HCT116 (cell line): ENCODE results near the gene MARK1. TPM values are rescaled to one million over a fixed set of nuclear protein-coding genes. Genes with fewer than 3 reads are reported as not detected.

Experiments
- ATAC-seq: fragments of 200-7000 bp; cut with Tn5 transposase; 2 replicates; pipeline ENCODE4 v1.9.1; 2020; ENCODE audit warnings: mild to moderate bottlenecking, moderate library complexity
- BruUV-seq: library from RNA; stranded (reverse); fragments of 400-500 nt; replicated peaks from 2 replicates; lab custom pipeline; 2021; lab: Mats Ljungman, UMichigan
- CTCF ChIA-PET: fragments of 300-600 bp; sonication (Branson Sonifier 250); formaldehyde crosslinking; loops from one replicate; lab custom pipeline; 2021; ENCODE audit warnings: antibody characterized with exemption; lab: Charles Lee
- POLR2A ChIA-PET: fragments of 300-600, 350-600 bp; sonication (Branson Sonifier 250); formaldehyde crosslinking; loops from one replicate; lab custom pipeline; 2021; ENCODE audit warnings: antibody characterized with exemption; lab: Charles Lee
- RAD21 ChIA-PET, 2 experiments: fragments of 300-600 bp; sonication (Branson Sonifier 250); formaldehyde crosslinking; loops; one replicate each; lab custom pipeline; 2023; ENCODE audit warnings: low total read pairs in 2 of 2; ENCODE audit not compliant: uncharacterized antibody in 2 of 2, unreplicated experiment in 2 of 2, low non-redundant PET in 1 of 2; lab: Charles Lee
- DNase-seq: peaks from one replicate; pipeline ENCODE4 v3.0.0-alpha.2; 2010; ENCODE audit warnings: low read depth, low spot score
- H2AFZ ChIP-seq: fragments of 200-600 bp; shearing (Covaris generic), sonication (generic); 2 replicates; pipeline ENCODE4 v1.6.1; 2017; ENCODE audit warnings: low read depth, mixed run types, mixed read lengths, antibody characterized with exemption, low read length; ENCODE audit not compliant: poor library complexity, severe bottlenecking
- H3K27ac ChIP-seq: 2 replicates; pipeline ENCODE4 v1.5.1; 2012; ENCODE audit warnings: low read depth, low read length
- H3K27me3 ChIP-seq: fragments of 200-600 bp; sonication (generic); 2 replicates; pipeline ENCODE4 v1.6.1; 2016; ENCODE audit warnings: mixed run types, low read length, mixed read lengths; ENCODE audit not compliant: insufficient read depth
- H3K36me3 ChIP-seq, 2 experiments: fragments of 200-500 bp in 1 of 2; fragments of 200-600 bp in 1 of 2; sonication (Bioruptor generic) in 1 of 2; sonication (generic) in 1 of 2; 2 replicates each; pipeline versions ENCODE4 v1.5.1 to v1.6.1; 2014 to 2016; ENCODE audit warnings: low read length in 2 of 2, inconsistent platforms in 1 of 2, mixed read lengths in 1 of 2, mixed run types in 1 of 2; ENCODE audit not compliant: insufficient read depth in 2 of 2, control insufficient read depth in 1 of 2
- H3K4me1 ChIP-seq, 2 experiments: fragments of 200-600 bp in 1 of 2; sonication (generic) in 1 of 2; 2 replicates each; pipeline versions ENCODE4 v1.5.1 to v1.6.1; 2012 to 2017; ENCODE audit warnings: low read length in 2 of 2, inconsistent platforms in 1 of 2, mild to moderate bottlenecking in 1 of 2, mixed read lengths in 1 of 2, mixed run types in 1 of 2, moderate library complexity in 1 of 2; ENCODE audit not compliant: insufficient read depth in 2 of 2, control insufficient read depth in 1 of 2
- H3K4me2 ChIP-seq: fragments of 200-600 bp; sonication (generic); 2 replicates; pipeline ENCODE4 v1.6.1; 2017; ENCODE audit warnings: mixed run types, low read length, mixed read lengths
- H3K4me3 ChIP-seq, 2 experiments: fragments of 200-600 bp in 1 of 2; sonication (generic) in 1 of 2; replicated peaks in 1 of 2; 2 replicates each; pipeline ENCODE4 v1.5.1; 2011 to 2016; ENCODE audit warnings: low read length in 2 of 2, control low read depth in 1 of 2, low read depth in 1 of 2, mild to moderate bottlenecking in 1 of 2, mixed read lengths in 1 of 2, mixed run types in 1 of 2
- H3K79me2 ChIP-seq: fragments of 200-600 bp; sonication (generic); 2 replicates; pipeline ENCODE4 v1.6.1; 2017; ENCODE audit warnings: mild to moderate bottlenecking, mixed run types, low read length, moderate library complexity, mixed read lengths; ENCODE audit not compliant: insufficient read depth
- H3K9ac ChIP-seq: fragments of 200-600 bp; sonication (generic); 2 replicates; pipeline ENCODE4 v1.6.1; 2016; ENCODE audit warnings: low read length, mixed read lengths
- H3K9me2 ChIP-seq: fragments of 200-600 bp; sonication (generic), shearing (Covaris generic); 2 replicates; pipeline ENCODE4 v1.6.1; 2017; ENCODE audit warnings: mixed run types, mild to moderate bottlenecking, moderate library complexity; ENCODE audit not compliant: insufficient read depth
- H3K9me3 ChIP-seq, 2 experiments: fragments of 200-500 bp in 1 of 2; fragments of 200-600 bp in 1 of 2; sonication (Bioruptor generic) in 1 of 2; sonication (generic) in 1 of 2; 2 replicates each; pipeline ENCODE4 v1.6.1; 2014 to 2017; ENCODE audit warnings: low read length in 2 of 2, mixed read lengths in 2 of 2, inconsistent platforms in 1 of 2, low read depth in 1 of 2, mild to moderate bottlenecking in 1 of 2, mixed run types in 1 of 2, moderate library complexity in 1 of 2; ENCODE audit not compliant: control insufficient read depth in 1 of 2, insufficient read depth in 1 of 2
- H4K20me1 ChIP-seq: fragments of 200-600 bp; sonication (generic), shearing (Covaris generic); 2 replicates; pipeline ENCODE4 v1.6.1; 2017; ENCODE audit warnings: mixed run types, mild to moderate bottlenecking, moderate library complexity; ENCODE audit not compliant: insufficient read depth
- CBX3 ChIP-seq: IDR thresholded peaks from 2 replicates; pipeline ENCODE4 v1.6.1; 2012; ENCODE audit warnings: low read depth
- EGR1 ChIP-seq: IDR thresholded peaks from 2 replicates; pipeline ENCODE4 v1.6.1; 2012; ENCODE audit warnings: low read depth
- ELF1 ChIP-seq: IDR thresholded peaks from 2 replicates; pipeline ENCODE4 v1.6.1; 2012; ENCODE audit warnings: low read depth, borderline replicate concordance
- EZH2 ChIP-seq: fragments of 200-600 bp; sonication (generic); IDR thresholded peaks from 2 replicates; pipeline ENCODE4 v1.6.1; 2017; ENCODE audit warnings: antibody characterized with exemption, mixed run types
- EZH2phosphoT487 ChIP-seq: fragments of 200-600 bp; IDR thresholded peaks from 2 replicates; pipeline ENCODE4 v1.6.1; 2018; ENCODE audit warnings: antibody characterized with exemption, borderline replicate concordance
- FOSL1 ChIP-seq: IDR thresholded peaks from 2 replicates; pipeline ENCODE4 v1.6.1; 2012; ENCODE audit warnings: low read depth
- POLR2A ChIP-seq: IDR thresholded peaks from 2 replicates; pipeline ENCODE4 v1.7.0; 2011; ENCODE audit warnings: borderline replicate concordance; ENCODE audit not compliant: insufficient read depth, insufficient read length; ENCODE audit errors: extremely low read depth
- POLR2AphosphoS5 ChIP-seq: IDR thresholded peaks from 2 replicates; pipeline ENCODE4 v1.6.1; 2011; ENCODE audit warnings: mild to moderate bottlenecking, low read depth, low read length, moderate library complexity
- RAD21 ChIP-seq: IDR thresholded peaks from 2 replicates; pipeline ENCODE4 v1.6.1; 2012; ENCODE audit warnings: low read depth, mild to moderate bottlenecking
- SIN3A ChIP-seq: IDR thresholded peaks from 2 replicates; pipeline ENCODE4 v1.6.1; 2012; ENCODE audit warnings: low read depth
- TCF7L2 ChIP-seq: IDR thresholded peaks from 2 replicates; pipeline ENCODE4 v1.7.0; 2011; ENCODE audit warnings: borderline replicate concordance, inconsistent platforms; ENCODE audit not compliant: insufficient read depth, insufficient read length; ENCODE audit errors: extremely low read depth
- ZNF274 ChIP-seq: fragments of 200-500 bp; sonication (Bioruptor generic); IDR thresholded peaks from 2 replicates; pipeline ENCODE4 v1.6.1; 2014; ENCODE audit warnings: mild to moderate bottlenecking, low read depth, low read length, inconsistent platforms
- intact Hi-C: fragments of 100-400 bp; cut with micrococcal nuclease; formaldehyde crosslinking; loops from 2 replicates; pipeline ENCODE4 v1.10.0; 2022
- total RNA-seq: library from RNA; stranded (reverse); gene quantifications from one replicate; pipeline ENCODE4 v1.2.1, GENCODE V29; 2021; ENCODE audit not compliant: unreplicated experiment
- TF ChIP-seq, protein P1 (sequence below): IDR thresholded peaks from 2 replicates; pipeline ENCODE4 v1.6.1; 2011; ENCODE audit warnings: mild to moderate bottlenecking, low read length, moderate library complexity; ENCODE audit not compliant: insufficient replicate concordance; ENCODE audit errors: extremely low read depth
- TF ChIP-seq, protein P2 (sequence below): IDR thresholded peaks from 2 replicates; pipeline ENCODE4 v1.6.1; 2012
- TF ChIP-seq, protein P3 (sequence below): IDR thresholded peaks from 2 replicates; pipeline ENCODE4 v1.6.1; 2012
- TF ChIP-seq, protein P4 (sequence below): IDR thresholded peaks from 2 replicates; pipeline ENCODE4 v1.6.1; 2012; ENCODE audit warnings: low read depth
- TF ChIP-seq, protein P5 (sequence below), 3 experiments: fragments of 200-600 bp in 1 of 3; sonication (generic) in 1 of 3; IDR thresholded peaks in 2 of 3; conservative IDR thresholded peaks in 1 of 3; 2 replicates each; pipeline ENCODE4 v1.5.1; 2012 to 2017; ENCODE audit warnings: low read depth in 2 of 3, low read length in 2 of 3, antibody characterized with exemption in 1 of 3, borderline replicate concordance in 1 of 3, control low read depth in 1 of 3, mild to moderate bottlenecking in 1 of 3, mixed read lengths in 1 of 3, mixed run types in 1 of 3, moderate library complexity in 1 of 3; ENCODE audit not compliant: insufficient read depth in 1 of 3

Gene MARK1
- total RNA-seq, 1 experiment from 2014 or later = 3.6 TPM

DNA sequence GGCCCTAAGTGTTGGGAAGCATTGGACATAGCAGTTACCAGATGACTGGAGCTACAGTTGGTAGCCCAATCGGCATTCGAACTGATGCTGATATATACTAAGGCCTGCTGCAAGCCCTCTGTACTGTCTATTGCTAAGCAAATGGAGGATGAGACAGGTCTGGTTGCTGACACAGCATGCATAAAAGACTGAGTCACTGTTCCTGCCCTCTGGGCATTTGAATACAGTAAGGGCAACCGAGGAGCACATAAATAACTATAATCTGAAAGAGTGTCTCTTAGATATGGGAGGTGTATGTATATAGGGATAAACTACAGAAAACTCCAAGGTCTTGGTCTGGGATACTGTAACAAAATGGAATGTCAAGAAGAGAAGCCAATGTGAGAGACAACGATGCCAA, 16.8 kb upstream of the MARK1 start:
- H3K9me3 ChIP-seq = no peaks in the 10 kb centered on the region
- RAD21 ChIA-PET = no interaction called here
- BruUV-seq = no TSS peak
- no peaks in the 10 kb centered on the region for H3K36me3 ChIP-seq
- no peaks in the 10 kb centered on the region for H3K9me2 ChIP-seq
- no peak overlapping the region for H3K4me3 ChIP-seq
- no peaks in the 10 kb centered on the region for H4K20me1 ChIP-seq
- no peak overlapping the region for H3K4me2 ChIP-seq
- CTCF ChIA-PET = no interaction called here
- H3K79me2 ChIP-seq = no peaks in the 10 kb centered on the region
- ATAC-seq (no peak), DNase-seq (no peak)
- no peaks in the 10 kb centered on the region for H3K27me3 ChIP-seq
- POLR2A ChIA-PET = no interaction called here
- no peaks in the 10 kb centered on the region for H3K4me1 ChIP-seq
- no peak overlapping the region for H2AFZ ChIP-seq
- H3K27ac ChIP-seq = no peak overlapping the region
- H3K9ac ChIP-seq = no peak overlapping the region
- intact Hi-C loops = no loop called here
- TF ChIP-seq, protein P1, sequence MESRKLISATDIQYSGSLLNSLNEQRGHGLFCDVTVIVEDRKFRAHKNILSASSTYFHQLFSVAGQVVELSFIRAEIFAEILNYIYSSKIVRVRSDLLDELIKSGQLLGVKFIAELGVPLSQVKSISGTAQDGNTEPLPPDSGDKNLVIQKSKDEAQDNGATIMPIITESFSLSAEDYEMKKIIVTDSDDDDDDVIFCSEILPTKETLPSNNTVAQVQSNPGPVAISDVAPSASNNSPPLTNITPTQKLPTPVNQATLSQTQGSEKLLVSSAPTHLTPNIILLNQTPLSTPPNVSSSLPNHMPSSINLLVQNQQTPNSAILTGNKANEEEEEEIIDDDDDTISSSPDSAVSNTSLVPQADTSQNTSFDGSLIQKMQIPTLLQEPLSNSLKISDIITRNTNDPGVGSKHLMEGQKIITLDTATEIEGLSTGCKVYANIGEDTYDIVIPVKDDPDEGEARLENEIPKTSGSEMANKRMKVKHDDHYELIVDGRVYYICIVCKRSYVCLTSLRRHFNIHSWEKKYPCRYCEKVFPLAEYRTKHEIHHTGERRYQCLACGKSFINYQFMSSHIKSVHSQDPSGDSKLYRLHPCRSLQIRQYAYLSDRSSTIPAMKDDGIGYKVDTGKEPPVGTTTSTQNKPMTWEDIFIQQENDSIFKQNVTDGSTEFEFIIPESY = no peak
- TF ChIP-seq POLR2AphosphoS5 = no peak
- no peak for TF ChIP-seq ZNF274
- TF ChIP-seq, protein P2, sequence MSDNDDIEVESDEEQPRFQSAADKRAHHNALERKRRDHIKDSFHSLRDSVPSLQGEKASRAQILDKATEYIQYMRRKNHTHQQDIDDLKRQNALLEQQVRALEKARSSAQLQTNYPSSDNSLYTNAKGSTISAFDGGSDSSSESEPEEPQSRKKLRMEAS = no peak
- TF ChIP-seq EZH2phosphoT487 = no peak
- TF ChIP-seq POLR2A = no peak
- TF ChIP-seq, protein P3, sequence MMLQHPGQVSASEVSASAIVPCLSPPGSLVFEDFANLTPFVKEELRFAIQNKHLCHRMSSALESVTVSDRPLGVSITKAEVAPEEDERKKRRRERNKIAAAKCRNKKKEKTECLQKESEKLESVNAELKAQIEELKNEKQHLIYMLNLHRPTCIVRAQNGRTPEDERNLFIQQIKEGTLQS = no peak
- no peak for TF ChIP-seq EZH2
- TF ChIP-seq CBX3 = no peak
- TF ChIP-seq EGR1 = no peak
- TF ChIP-seq, protein P4, sequence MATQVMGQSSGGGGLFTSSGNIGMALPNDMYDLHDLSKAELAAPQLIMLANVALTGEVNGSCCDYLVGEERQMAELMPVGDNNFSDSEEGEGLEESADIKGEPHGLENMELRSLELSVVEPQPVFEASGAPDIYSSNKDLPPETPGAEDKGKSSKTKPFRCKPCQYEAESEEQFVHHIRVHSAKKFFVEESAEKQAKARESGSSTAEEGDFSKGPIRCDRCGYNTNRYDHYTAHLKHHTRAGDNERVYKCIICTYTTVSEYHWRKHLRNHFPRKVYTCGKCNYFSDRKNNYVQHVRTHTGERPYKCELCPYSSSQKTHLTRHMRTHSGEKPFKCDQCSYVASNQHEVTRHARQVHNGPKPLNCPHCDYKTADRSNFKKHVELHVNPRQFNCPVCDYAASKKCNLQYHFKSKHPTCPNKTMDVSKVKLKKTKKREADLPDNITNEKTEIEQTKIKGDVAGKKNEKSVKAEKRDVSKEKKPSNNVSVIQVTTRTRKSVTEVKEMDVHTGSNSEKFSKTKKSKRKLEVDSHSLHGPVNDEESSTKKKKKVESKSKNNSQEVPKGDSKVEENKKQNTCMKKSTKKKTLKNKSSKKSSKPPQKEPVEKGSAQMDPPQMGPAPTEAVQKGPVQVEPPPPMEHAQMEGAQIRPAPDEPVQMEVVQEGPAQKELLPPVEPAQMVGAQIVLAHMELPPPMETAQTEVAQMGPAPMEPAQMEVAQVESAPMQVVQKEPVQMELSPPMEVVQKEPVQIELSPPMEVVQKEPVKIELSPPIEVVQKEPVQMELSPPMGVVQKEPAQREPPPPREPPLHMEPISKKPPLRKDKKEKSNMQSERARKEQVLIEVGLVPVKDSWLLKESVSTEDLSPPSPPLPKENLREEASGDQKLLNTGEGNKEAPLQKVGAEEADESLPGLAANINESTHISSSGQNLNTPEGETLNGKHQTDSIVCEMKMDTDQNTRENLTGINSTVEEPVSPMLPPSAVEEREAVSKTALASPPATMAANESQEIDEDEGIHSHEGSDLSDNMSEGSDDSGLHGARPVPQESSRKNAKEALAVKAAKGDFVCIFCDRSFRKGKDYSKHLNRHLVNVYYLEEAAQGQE = no peak
- TF ChIP-seq TCF7L2 = no peak
- no peak for TF ChIP-seq ELF1
- no peak for TF ChIP-seq RAD21
- TF ChIP-seq SIN3A = no peak
- TF ChIP-seq, protein P5, sequence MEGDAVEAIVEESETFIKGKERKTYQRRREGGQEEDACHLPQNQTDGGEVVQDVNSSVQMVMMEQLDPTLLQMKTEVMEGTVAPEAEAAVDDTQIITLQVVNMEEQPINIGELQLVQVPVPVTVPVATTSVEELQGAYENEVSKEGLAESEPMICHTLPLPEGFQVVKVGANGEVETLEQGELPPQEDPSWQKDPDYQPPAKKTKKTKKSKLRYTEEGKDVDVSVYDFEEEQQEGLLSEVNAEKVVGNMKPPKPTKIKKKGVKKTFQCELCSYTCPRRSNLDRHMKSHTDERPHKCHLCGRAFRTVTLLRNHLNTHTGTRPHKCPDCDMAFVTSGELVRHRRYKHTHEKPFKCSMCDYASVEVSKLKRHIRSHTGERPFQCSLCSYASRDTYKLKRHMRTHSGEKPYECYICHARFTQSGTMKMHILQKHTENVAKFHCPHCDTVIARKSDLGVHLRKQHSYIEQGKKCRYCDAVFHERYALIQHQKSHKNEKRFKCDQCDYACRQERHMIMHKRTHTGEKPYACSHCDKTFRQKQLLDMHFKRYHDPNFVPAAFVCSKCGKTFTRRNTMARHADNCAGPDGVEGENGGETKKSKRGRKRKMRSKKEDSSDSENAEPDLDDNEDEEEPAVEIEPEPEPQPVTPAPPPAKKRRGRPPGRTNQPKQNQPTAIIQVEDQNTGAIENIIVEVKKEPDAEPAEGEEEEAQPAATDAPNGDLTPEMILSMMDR (IDR thresholded peaks at IDR 0.05 in 2 of 3, conservative IDR thresholded peaks at IDR 0.05 in 1 of 3; ENCODE audit: borderline replicate concordance in 1 of 3, insufficient read depth in 1 of 3, low read depth in 2 of 3, low read length in 2 of 3) = no peak
- TF ChIP-seq FOSL1 = no peak
